B cell (primary cell): Measurements from ENCODE around the gene ERC2. TPM values are rescaled to one million over a fixed set of nuclear protein-coding genes. Genes with fewer than 3 reads are reported as not detected.

Experiments
- ATAC-seq: fragments of 200-7000 bp; cut with Tn5 transposase; one replicate; pipeline ENCODE4 v1.10.0; 2021; ENCODE audit warnings: low read depth, mild to moderate bottlenecking, moderate number of reproducible peaks, moderate library complexity
- CTCF ChIA-PET: fragments of 350-600 bp; sonication (Branson Sonifier 250); formaldehyde crosslinking; loops from one replicate; lab custom pipeline; 2021; ENCODE audit warnings: antibody characterized with exemption, inconsistent platforms; lab: Charles Lee
- POLR2A ChIA-PET: fragments of 350-600 bp; sonication (Branson Sonifier 250); formaldehyde crosslinking; loops from one replicate; lab custom pipeline; 2021; ENCODE audit warnings: antibody characterized with exemption; lab: Charles Lee
- DNase-seq: peaks from one replicate; pipeline ENCODE4 v3.0.0; 2013
- H2AFZ ChIP-seq: 2 replicates; pipeline ENCODE4 v1.6.1; 2012; ENCODE audit warnings: mild to moderate bottlenecking, low read depth, low read length; ENCODE audit not compliant: insufficient read depth, poor library complexity, severe bottlenecking
- H3K27ac ChIP-seq, 2 donors: 1 replicate in 1 of 2; 2 replicates in 1 of 2; pipeline ENCODE4 v1.5.1; 2012 to 2013; ENCODE audit warnings: low read length in 2 of 2, mild to moderate bottlenecking in 2 of 2, moderate library complexity in 1 of 2
- H3K27me3 ChIP-seq, 4 experiments: fragments of 200-600 bp in 1 of 4; sonication (generic) in 1 of 4; replicated peaks in 1 of 4; 1 replicate in 2 of 4; 2 replicates in 2 of 4; pipeline versions ENCODE4 v1.6.1 to v1.7.0; 2013 to 2016; ENCODE audit warnings: low read length in 3 of 4, mild to moderate bottlenecking in 2 of 4, mixed read lengths in 1 of 4, moderate library complexity in 1 of 4; ENCODE audit not compliant: insufficient read depth in 4 of 4, control insufficient read depth in 3 of 4; ENCODE audit errors: control extremely low read depth in 1 of 4
- H3K36me3 ChIP-seq, 2 experiments: replicated peaks in 1 of 2; 1 replicate in 1 of 2; 2 replicates in 1 of 2; pipeline versions ENCODE4 v1.6.1 to v1.7.1; 2013; ENCODE audit warnings: low read length in 1 of 2; ENCODE audit not compliant: insufficient read depth in 2 of 2, control insufficient read depth in 1 of 2; ENCODE audit errors: control extremely low read depth in 1 of 2, extremely low read depth in 1 of 2
- H3K4me1 ChIP-seq, 2 donors: fragments of 200-600 bp in 1 of 2; sonication (generic) in 1 of 2; 1 replicate in 1 of 2; 2 replicates in 1 of 2; pipeline versions ENCODE4 v1.5.1 to v1.6.1; 2013 to 2017; ENCODE audit warnings: low read length in 2 of 2; ENCODE audit not compliant: control insufficient read depth in 2 of 2, insufficient read depth in 2 of 2
- H3K4me2 ChIP-seq: replicated peaks from 2 replicates; pipeline ENCODE3; 2012; ENCODE audit warnings: mild to moderate bottlenecking, low read depth, low read length; ENCODE audit not compliant: poor library complexity, severe bottlenecking
- H3K4me3 ChIP-seq, 5 experiments: fragments of 200-600 bp in 1 of 5; sonication (generic) in 1 of 5; 1 replicate in 3 of 5; 2 replicates in 2 of 5; pipeline versions ENCODE4 v1.5.1 to v1.7.0; 2011 to 2016; ENCODE audit warnings: low read length in 4 of 5, mild to moderate bottlenecking in 4 of 5, low read depth in 2 of 5, control low read depth in 1 of 5, moderate library complexity in 1 of 5; ENCODE audit not compliant: insufficient read depth in 1 of 5; ENCODE audit errors: control extremely low read depth in 1 of 5, extremely low read depth in 1 of 5
- H3K79me2 ChIP-seq: fragments of 200-600 bp; sonication (generic); one replicate; pipeline ENCODE4 v1.6.0; 2016; ENCODE audit warnings: low read length; ENCODE audit not compliant: control insufficient read depth, insufficient read depth
- H3K9ac ChIP-seq: fragments of 200-600 bp; sonication (generic); 2 replicates; pipeline ENCODE4 v1.6.1; 2017; ENCODE audit warnings: mild to moderate bottlenecking, low read length, moderate library complexity
- H3K9me3 ChIP-seq, 3 donors: one replicate each; pipeline versions ENCODE4 v1.6.1 to v1.7.1; 2013; ENCODE audit warnings: low read length in 2 of 3; ENCODE audit not compliant: control insufficient read depth in 2 of 3, insufficient read depth in 1 of 3; ENCODE audit errors: control extremely low read depth in 1 of 3
- H4K20me1 ChIP-seq: 2 replicates; pipeline ENCODE4 v1.6.0; 2012; ENCODE audit warnings: mild to moderate bottlenecking, low read length; ENCODE audit not compliant: insufficient read depth, control insufficient read depth, poor library complexity, severe bottlenecking
- H3K27ac Mint-ChIP-seq: one replicate; pipeline ENCODE4 v1.8.0; 2021; ENCODE audit warnings: mixed read lengths
- H3K27me3 Mint-ChIP-seq: one replicate; pipeline ENCODE4 v1.8.0; 2021; ENCODE audit warnings: mixed read lengths
- H3K4me1 Mint-ChIP-seq: one replicate; pipeline ENCODE4 v1.8.0; 2021; ENCODE audit warnings: mixed read lengths
- H3K4me3 Mint-ChIP-seq: one replicate; pipeline ENCODE4 v1.8.0; 2021; ENCODE audit warnings: mixed read lengths
- H3K9me3 Mint-ChIP-seq: one replicate; pipeline ENCODE4 v1.8.0; 2022; ENCODE audit warnings: mixed read lengths; ENCODE audit not compliant: insufficient read depth
- CTCF ChIP-seq: fragments of 200-600 bp; IDR thresholded peaks from one replicate; pipeline ENCODE4 v1.8.0; 2022; ENCODE audit warnings: antibody characterized with exemption, mild to moderate bottlenecking
- EZH2 ChIP-seq: IDR thresholded peaks from 2 replicates; pipeline ENCODE4 v1.6.1; 2012; ENCODE audit warnings: borderline replicate concordance, low read depth, mild to moderate bottlenecking, moderate library complexity, low read length; ENCODE audit not compliant: insufficient read depth, poor library complexity, severe bottlenecking
- WGBS: methylation state at CpG from one replicate; pipeline ENCODE4 v1.1.5; 2013; ENCODE audit warnings: missing lambda C conversion rate; ENCODE audit not compliant: insufficient coverage; 5-methylcytosine and 5-hydroxymethylcytosine counted together
- intact Hi-C: fragments of 100-400 bp; cut with micrococcal nuclease; formaldehyde crosslinking; loops from one replicate; pipeline ENCODE4 v1.10.0; 2022
- polyA plus RNA-seq: library from polyadenylated mRNA; depleted of rRNA; stranded (reverse); fragments of >200 nt; gene quantifications from 2 replicates; pipeline ENCODE4 v1.2.3, GENCODE V29; 2012
- total RNA-seq, 2 donors: library from RNA; stranded (reverse); fragments of 120-200 nt in 1 of 2; gene quantifications; 1 replicate in 1 of 2; 2 replicates in 1 of 2; pipeline versions ENCODE4 v1.2.3 to v1.2.4, GENCODE V29; 2013 to 2022

The ERC2 gene
- total and polyA plus RNA-seq, 2 donors (not counting 1 experiment from before 2014, with no cell fraction given): not detected

GRCh38 chr3:56122911-56123310 lies 345.4 kb downstream of the ERC2 start:
- no peak for TF ChIP-seq CTCF
- TF ChIP-seq EZH2: no peak
- no peak overlapping the region for H3K9ac ChIP-seq
- ChIA-PET POLR2A (no interaction called here), CTCF (interaction anchor here (0.6 kb wide), 1 partner anchor 572 kb away, joined by 4 read pairs; no protein-coding TSS in a partner anchor)
- no peaks in the 10 kb centered on the region for H3K36me3 ChIP-seq
- no peak for DNase-seq
- H3K27me3 ChIP-seq: no peaks in the 10 kb centered on the region
- H3K9me3 ChIP-seq: no peaks in the 10 kb centered on the region
- 73% methylated on average over 2 of the region's 2 CpGs for WGBS
- H3K9me3 Mint-ChIP-seq: no peaks in the 10 kb centered on the region
- H3K4me2 ChIP-seq: no peak overlapping the region
- no peaks in the 10 kb centered on the region for H3K79me2 ChIP-seq
- no peak overlapping the region for H3K27ac Mint-ChIP-seq
- no peaks in the 10 kb centered on the region for H4K20me1 ChIP-seq
- no peak overlapping the region for H3K4me3 ChIP-seq
- H3K4me1 Mint-ChIP-seq: no peaks in the 10 kb centered on the region
- no peak overlapping the region for H2AFZ ChIP-seq
- no peak overlapping the region for H3K4me3 Mint-ChIP-seq
- no peaks in the 10 kb centered on the region for H3K27me3 Mint-ChIP-seq
- intact Hi-C loops: no loop called here
- H3K4me1 ChIP-seq: no peaks in the 10 kb centered on the region
- no peak for ATAC-seq
- H3K27ac ChIP-seq: no peak overlapping the region

- DNase-seq: no peak
- no peaks in the 10 kb centered on the region for H3K27me3 Mint-ChIP-seq
- TF ChIP-seq CTCF (no peak), EZH2 (no peak)
- no peak overlapping the region for H3K27ac Mint-ChIP-seq
- intact Hi-C loops: no loop called here
- Histone ChIP-seq H3K9ac (no peak overlapping the region), H3K27ac (no peak overlapping the region), H4K20me1 (no peaks in the 10 kb centered on the region), H3K36me3 (no peaks in the 10 kb centered on the region), H3K9me3 (no peaks in the 10 kb centered on the region), H3K4me2 (no peak overlapping the region), H2AFZ (no peak overlapping the region), H3K4me1 (no peaks in the 10 kb centered on the region), H3K4me3 (no peak overlapping the region), H3K79me2 (no peaks in the 10 kb centered on the region), H3K27me3 (no peaks in the 10 kb centered on the region)
- no peak overlapping the region for H3K4me3 Mint-ChIP-seq
- no peaks in the 10 kb centered on the region for H3K9me3 Mint-ChIP-seq
- POLR2A ChIA-PET: no interaction called here
- CTCF ChIA-PET: no interaction called here
- ATAC-seq: no peak
- no peaks in the 10 kb centered on the region for H3K4me1 Mint-ChIP-seq
- 67% methylated on average over 2 of the region's 2 CpGs for WGBS
These were observed 346.6 kb downstream of the ERC2 start for GRCh38 chr3:56121716-56122115.
